Measurements from ENCODE around the gene ASPSCR1.
"Not testable (repeated sequence)": the region's sequence is repeated elsewhere in the genome, so short reads cannot be mapped to it uniquely, and the experiment has no call there.

ASPSCR1 gene

GRCh38 chr17:82029990-82030469 is 52.6 kb downstream of the ASPSCR1 start:
- DNase-seq, result no peak

- DNase-seq, result peak; percentile 85
Observed at GRCh38 chr17:82030470-82031302, 53.3 kb downstream of the ASPSCR1 start.

- peak; percentile 38 for DNase-seq
Observed at GRCh38 chr17:82031303-82031884, 54.0 kb downstream of the ASPSCR1 start, which contains the start of gene RAC3. TSS of gene RAC3 (plus strand) at chr17:82031678. CDS start at chr17:82031762, 84 bp downstream.

GRCh38 chr17:82031885-82032627 is 54.6 kb downstream of the ASPSCR1 start:
- DNase-seq, result peak; percentile 58

- DNase-seq, result no peak
Observed at GRCh38 chr17:82033359-82034085, 56.1 kb downstream of the ASPSCR1 start.

- no peak for DNase-seq
Observed at GRCh38 chr17:82034371-82035011, 57.1 kb downstream of the ASPSCR1 start.

GRCh38 chr17:82035488-82035887 is 58.1 kb downstream of the ASPSCR1 start:
- no peak for DNase-seq

GRCh38 chr17:82035956-82036633 is 58.7 kb downstream of the ASPSCR1 start:
- DNase-seq, result no peak

GRCh38 chr17:82036634-82037091 is 59.2 kb downstream of the ASPSCR1 start:
- no peak for DNase-seq

GRCh38 chr17:82037092-82037888 is 59.9 kb downstream of the ASPSCR1 start, which contains the start of gene DCXR:
TSS of gene DCXR (minus strand) at chr17:82037697. CDS start at chr17:82037682, 15 bp downstream.
- peak; percentile 93 for DNase-seq

- DNase-seq, result no peak
Observed at GRCh38 chr17:82037889-82038195, 60.4 kb downstream of the ASPSCR1 start.

- not testable (repeated sequence) for DNase-seq
Observed at GRCh38 chr17:82038796-82039409, 61.5 kb downstream of the ASPSCR1 start.

GRCh38 chr17:82039695-82040299 is 62.4 kb downstream of the ASPSCR1 start:
- DNase-seq, result no peak

- no peak for DNase-seq
Observed at GRCh38 chr17:82041144-82041814, 63.9 kb downstream of the ASPSCR1 start.

- no peak for DNase-seq
Observed at GRCh38 chr17:82042649-82043048, 65.2 kb downstream of the ASPSCR1 start.

GRCh38 chr17:82043507-82043906 is 66.1 kb downstream of the ASPSCR1 start:
- no peak for DNase-seq

GRCh38 chr17:82045936-82046484 is 68.6 kb downstream of the ASPSCR1 start:
- no peak for DNase-seq

GRCh38 chr17:82046903-82047302 is 69.5 kb downstream of the ASPSCR1 start:
- no peak for DNase-seq

GRCh38 chr17:82047379-82047778 is 70.0 kb downstream of the ASPSCR1 start:
- no peak for DNase-seq

All from activated T-cell treated with anti-CD3 and anti-CD28 coated beads, Interleukin-2, amount 50 U/mL, for 1 hour (primary cell).